Keratinocyte (primary cell): ENCODE data around the gene METTL26. TPM values are rescaled to one million over a fixed set of nuclear protein-coding genes. Genes with fewer than 3 reads are reported as not detected.

ENCODE experiments used
- DNase-seq: peaks from one replicate; pipeline ENCODE4 v3.0.0-alpha.2; 2011; ENCODE audit warnings: low read depth, missing footprints, low spot score
- FAIRE-seq: peaks from 2 replicates; lab custom pipeline; 2011; peaks lifted over from hg19 to GRCh38; lab: Jason Lieb, UNC
- H2AFZ ChIP-seq: 2 replicates; pipeline ENCODE4 v1.6.0; 2012; ENCODE audit warnings: low read length, control low read depth, inconsistent platforms; ENCODE audit not compliant: control insufficient read depth
- H3K27ac ChIP-seq: 2 replicates; pipeline ENCODE4 v1.5.1; 2011; ENCODE audit warnings: low read length; ENCODE audit not compliant: control insufficient read depth, insufficient read depth
- H3K27me3 ChIP-seq: 3 replicates; pipeline ENCODE4 v1.6.0; 2011; ENCODE audit warnings: low read length; ENCODE audit not compliant: control insufficient read depth, insufficient read depth; ENCODE audit errors: extremely low read depth
- H3K36me3 ChIP-seq, 2 experiments: 2 replicates in 1 of 2; 3 replicates in 1 of 2; pipeline ENCODE4 v1.5.1; 2011; ENCODE audit warnings: low read length in 2 of 2, mild to moderate bottlenecking in 1 of 2; ENCODE audit not compliant: control insufficient read depth in 2 of 2, insufficient read depth in 2 of 2; ENCODE audit errors: extremely low read depth in 1 of 2
- H3K4me1 ChIP-seq: 3 replicates; pipeline ENCODE4 v1.5.1; 2011; ENCODE audit warnings: low read length; ENCODE audit not compliant: control insufficient read depth, insufficient read depth; ENCODE audit errors: extremely low read depth
- H3K4me2 ChIP-seq: 3 replicates; pipeline ENCODE4 v1.6.0; 2011; ENCODE audit warnings: low read depth, low read length; ENCODE audit not compliant: control insufficient read depth, insufficient read depth; ENCODE audit errors: extremely low read depth
- H3K4me3 ChIP-seq, 3 experiments: fragments of 200-600 bp in 1 of 3; sonication (generic) in 1 of 3; 2 replicates in 2 of 3; 3 replicates in 1 of 3; pipeline ENCODE4 v1.5.1; 2011 to 2016; ENCODE audit warnings: low read length in 3 of 3, mild to moderate bottlenecking in 3 of 3, control low read depth in 2 of 3, inconsistent platforms in 1 of 3, low read depth in 1 of 3, mixed read lengths in 1 of 3, mixed run types in 1 of 3, moderate library complexity in 1 of 3; ENCODE audit not compliant: control insufficient read depth in 2 of 3, insufficient read depth in 2 of 3; ENCODE audit errors: extremely low read depth in 1 of 3
- H3K79me2 ChIP-seq: 2 replicates; pipeline ENCODE4 v1.6.0; 2012; ENCODE audit warnings: low read length; ENCODE audit not compliant: control insufficient read depth, insufficient read depth
- H3K9ac ChIP-seq: 3 replicates; pipeline ENCODE4 v1.6.0; 2011; ENCODE audit warnings: low read length; ENCODE audit not compliant: control insufficient read depth, insufficient read depth; ENCODE audit errors: extremely low read depth
- H3K9me1 ChIP-seq: 3 replicates; pipeline ENCODE4 v1.6.0; 2011; ENCODE audit warnings: low read length; ENCODE audit not compliant: control insufficient read depth, insufficient read depth; ENCODE audit errors: extremely low read depth
- H3K9me3 ChIP-seq: 2 replicates; pipeline ENCODE4 v1.5.1; 2012; ENCODE audit warnings: low read depth, low read length; ENCODE audit not compliant: control insufficient read depth
- H4K20me1 ChIP-seq: 3 replicates; pipeline ENCODE4 v1.6.0; 2011; ENCODE audit warnings: low read length; ENCODE audit not compliant: control insufficient read depth, insufficient read depth; ENCODE audit errors: extremely low read depth
- EZH2 ChIP-seq: IDR thresholded peaks from one replicate; pipeline ENCODE4 v1.6.1; 2012; ENCODE audit warnings: inconsistent platforms, mild to moderate bottlenecking, low read length, moderate library complexity
- dilution Hi-C: fragments of 300-500 bp; cut with MboI; formaldehyde crosslinking; loops from one replicate; pipeline ENCODE4 v1.7.0; 2020; ENCODE audit warnings: low sequenced_read_pairs; ENCODE audit not compliant: extremely low pct_ligation_motif_present
- polyA plus RNA-seq, 5 experiments: library from polyadenylated mRNA; depleted of rRNA in 3 of 5; stranded (reverse) in 3 of 5; stranded (forward) in 1 of 5; unstranded in 1 of 5; fragments of >200 nt; gene quantifications; 1 replicate in 1 of 5; 2 replicates in 3 of 5; 3 replicates in 1 of 5; pipeline versions ENCODE4 v1.2.1 to v1.2.3, GENCODE V29; 2011 to 2012; ENCODE audit warnings: missing spikeins in 2 of 5, low read depth in 1 of 5, low replicate concordance in 1 of 5
- TF ChIP-seq, protein P1 (sequence below), 3 experiments: IDR thresholded peaks in 1 of 3; conservative IDR thresholded peaks in 1 of 3; optimal IDR thresholded peaks in 1 of 3; 2 replicates in 2 of 3; 3 replicates in 1 of 3; pipeline versions ENCODE3 to v1.5.1; 2011; ENCODE audit warnings: low read length in 3 of 3, mild to moderate bottlenecking in 3 of 3, moderate library complexity in 2 of 3, control low read depth in 1 of 3, inconsistent platforms in 1 of 3; ENCODE audit not compliant: insufficient read depth in 2 of 3; ENCODE audit errors: extremely low read depth in 1 of 3

METTL26 gene
- polyA plus RNA-seq, 1 donor (not counting 4 experiments of a cell fraction or from before 2014, with no cell fraction given): 46.9 TPM

DNA sequence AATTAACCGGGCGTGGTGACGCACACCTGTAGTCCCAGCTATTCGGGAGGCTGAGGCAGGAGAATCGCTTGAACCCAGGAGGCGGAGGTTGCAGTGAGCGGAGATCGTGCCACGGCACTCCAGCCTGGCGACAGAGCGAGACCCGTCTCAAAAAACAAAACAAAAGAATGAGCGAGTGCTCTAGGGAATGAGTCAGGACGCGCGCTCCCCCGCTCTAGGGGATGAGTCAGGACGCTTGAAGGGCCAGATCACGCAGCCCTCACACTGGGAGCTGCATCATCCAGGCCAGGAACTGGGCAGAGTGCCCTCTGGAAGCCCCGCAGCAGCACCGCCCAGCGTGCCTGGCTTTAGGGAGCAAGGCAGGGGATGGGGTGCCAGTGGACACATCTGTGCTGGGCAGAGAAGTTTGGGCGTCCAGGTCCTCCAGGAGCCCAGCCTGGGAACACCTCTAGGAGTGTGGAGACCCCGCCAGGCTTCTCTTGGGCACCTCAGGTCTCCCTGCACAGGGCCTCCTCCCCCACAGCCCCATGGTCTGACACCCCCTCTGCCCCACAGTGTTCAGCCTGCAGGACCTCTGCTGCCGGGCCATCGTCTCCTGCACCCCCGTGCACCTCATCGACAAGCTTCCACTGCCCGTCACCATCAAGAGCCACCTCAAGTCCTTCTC is 9.2 kb downstream of the METTL26 start:
- H3K4me3 ChIP-seq: no peak overlapping the region
- DNase-seq: peak; percentile 52

DNA sequence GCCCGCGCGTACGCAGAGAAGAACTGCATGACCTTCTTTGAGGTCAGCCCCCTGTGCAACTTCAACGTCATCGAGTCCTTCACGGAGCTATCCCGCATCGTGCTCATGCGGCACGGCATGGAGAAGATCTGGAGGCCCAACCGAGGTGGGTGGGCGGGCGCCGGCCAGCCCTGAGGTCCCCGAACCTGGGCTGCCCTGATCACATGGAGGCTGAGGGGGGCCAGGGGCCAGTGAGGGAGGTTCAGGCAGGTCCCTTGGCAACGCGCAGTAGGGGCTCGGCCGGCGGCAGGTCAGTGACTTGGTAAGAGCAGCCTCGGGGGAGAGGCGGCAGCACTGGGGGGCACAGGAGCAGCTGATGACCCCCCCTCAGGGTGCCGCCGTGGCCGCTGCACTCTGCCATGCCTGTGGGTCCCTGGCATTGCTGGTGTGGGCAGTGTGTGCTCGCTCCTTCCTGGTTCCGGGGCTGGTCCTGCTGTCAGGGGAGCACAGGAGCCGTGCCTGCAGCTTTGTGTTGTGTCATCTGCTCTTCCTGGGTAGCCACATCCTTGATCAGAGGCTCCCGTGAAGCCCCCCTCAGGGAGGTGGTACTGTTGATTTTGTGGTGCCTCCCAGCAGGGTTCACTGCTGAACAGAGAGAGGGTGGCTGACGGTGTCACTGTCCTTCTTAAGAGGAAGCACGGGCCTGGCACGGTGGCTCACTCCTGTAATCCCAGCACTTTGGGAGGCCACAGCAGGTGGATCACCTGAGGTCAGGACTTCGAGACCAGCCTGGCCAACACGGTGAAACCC is 9.9 kb downstream of the METTL26 start:
- Histone ChIP-seq H3K9me1 (no peaks in the 10 kb centered on the region), H3K4me2 (no peak overlapping the region), H4K20me1 (peaks cover 7% of the 10 kb centered on the region), H3K27ac (peak overlapping the region; percentile 49), H3K4me3 (no peak overlapping the region), H3K9me3 (no peaks in the 10 kb centered on the region), H3K36me3 (peaks cover 2 to 3% of the 10 kb centered on the region in 2 experiments), H3K9ac (no peak overlapping the region), H3K79me2 (no peaks in the 10 kb centered on the region), H2AFZ (no peak overlapping the region), H3K4me1 (peaks cover 28% of the 10 kb centered on the region), H3K27me3 (peaks cover 6% of the 10 kb centered on the region)
- FAIRE-seq: no peak
- TF ChIP-seq, protein P1, sequence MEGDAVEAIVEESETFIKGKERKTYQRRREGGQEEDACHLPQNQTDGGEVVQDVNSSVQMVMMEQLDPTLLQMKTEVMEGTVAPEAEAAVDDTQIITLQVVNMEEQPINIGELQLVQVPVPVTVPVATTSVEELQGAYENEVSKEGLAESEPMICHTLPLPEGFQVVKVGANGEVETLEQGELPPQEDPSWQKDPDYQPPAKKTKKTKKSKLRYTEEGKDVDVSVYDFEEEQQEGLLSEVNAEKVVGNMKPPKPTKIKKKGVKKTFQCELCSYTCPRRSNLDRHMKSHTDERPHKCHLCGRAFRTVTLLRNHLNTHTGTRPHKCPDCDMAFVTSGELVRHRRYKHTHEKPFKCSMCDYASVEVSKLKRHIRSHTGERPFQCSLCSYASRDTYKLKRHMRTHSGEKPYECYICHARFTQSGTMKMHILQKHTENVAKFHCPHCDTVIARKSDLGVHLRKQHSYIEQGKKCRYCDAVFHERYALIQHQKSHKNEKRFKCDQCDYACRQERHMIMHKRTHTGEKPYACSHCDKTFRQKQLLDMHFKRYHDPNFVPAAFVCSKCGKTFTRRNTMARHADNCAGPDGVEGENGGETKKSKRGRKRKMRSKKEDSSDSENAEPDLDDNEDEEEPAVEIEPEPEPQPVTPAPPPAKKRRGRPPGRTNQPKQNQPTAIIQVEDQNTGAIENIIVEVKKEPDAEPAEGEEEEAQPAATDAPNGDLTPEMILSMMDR (optimal IDR thresholded peaks at IDR 0.05 in 1 of 3, IDR thresholded peaks at IDR 0.05 in 1 of 3, conservative IDR thresholded peaks at IDR 0.05 in 1 of 3; ENCODE audit: extremely low read depth in 1 of 3, insufficient read depth in 2 of 3, low read length in 3 of 3): no peak
- TF ChIP-seq EZH2: no peak
- dilution Hi-C loops: no loop called here
- no peak for DNase-seq

More for the DNA sequence above, 9.2 kb downstream of the METTL26 start:
- no peaks in the 10 kb centered on the region for H3K79me2 ChIP-seq
- H3K9me3 ChIP-seq: no peaks in the 10 kb centered on the region
- H3K27ac ChIP-seq: peak overlapping the region; percentile 49
- dilution Hi-C loops: no loop called here
- H3K9ac ChIP-seq: no peak overlapping the region
- peaks cover 2% of the 10 kb centered on the region for H4K20me1 ChIP-seq
- no peaks in the 10 kb centered on the region for H3K9me1 ChIP-seq
- peaks cover 20% of the 10 kb centered on the region for H3K4me1 ChIP-seq
- H3K36me3 ChIP-seq: peaks cover 2 to 3% of the 10 kb centered on the region in 2 experiments
- H2AFZ ChIP-seq: no peak overlapping the region
- peak; percentile 13 for FAIRE-seq
- H3K27me3 ChIP-seq: no peaks in the 10 kb centered on the region
- H3K4me2 ChIP-seq: peak overlapping the region; percentile 10
- TF ChIP-seq, protein P1 (optimal IDR thresholded peaks at IDR 0.05 in 1 of 3, IDR thresholded peaks at IDR 0.05 in 1 of 3, conservative IDR thresholded peaks at IDR 0.05 in 1 of 3; ENCODE audit: extremely low read depth in 1 of 3, insufficient read depth in 2 of 3, low read length in 3 of 3): no peak
